Liver (tissue), 9 donors: ENCODE data around the gene TBX6. TPM values are rescaled to one million over a fixed set of nuclear protein-coding genes. Genes with fewer than 3 reads are reported as not detected.

Experiments
- DNase-seq: peaks from one replicate; pipeline ENCODE4 v3.0.0-alpha.2; 2017; ENCODE audit warnings: low spot score
- H3K27ac ChIP-seq, 2 donors: one replicate each; pipeline ENCODE4 v1.7.0; 2013; ENCODE audit warnings: inconsistent platforms in 2 of 2, low read length in 2 of 2, control low read depth in 1 of 2, low read depth in 1 of 2, mild to moderate bottlenecking in 1 of 2
- H3K27me3 ChIP-seq, 4 donors: one replicate each; pipeline versions ENCODE4 v1.6.1 to v1.7.0; 2013; ENCODE audit warnings: low read length in 3 of 4, inconsistent platforms in 1 of 4, mild to moderate bottlenecking in 1 of 4, moderate library complexity in 1 of 4; ENCODE audit not compliant: control insufficient read depth in 4 of 4, insufficient read depth in 4 of 4
- H3K36me3 ChIP-seq, 4 donors: one replicate each; pipeline versions ENCODE4 v1.6.1 to v1.7.0; 2013; ENCODE audit warnings: low read length in 3 of 4, mild to moderate bottlenecking in 3 of 4, low read depth in 1 of 4, moderate library complexity in 1 of 4; ENCODE audit not compliant: control insufficient read depth in 4 of 4, insufficient read depth in 3 of 4
- H3K4me1 ChIP-seq, 4 donors: one replicate each; pipeline versions ENCODE4 v1.6.1 to v1.7.0; 2013; ENCODE audit warnings: low read length in 3 of 4, mild to moderate bottlenecking in 3 of 4, moderate library complexity in 1 of 4; ENCODE audit not compliant: control insufficient read depth in 4 of 4, insufficient read depth in 4 of 4
- H3K4me3 ChIP-seq, 3 donors: one replicate each; pipeline versions ENCODE4 v1.6.1 to v1.7.0; 2013; ENCODE audit warnings: low read length in 3 of 3, control low read depth in 1 of 3, low read depth in 1 of 3, mild to moderate bottlenecking in 1 of 3
- H3K9ac ChIP-seq, 2 donors: one replicate each; pipeline ENCODE4 v1.7.0; 2013; ENCODE audit warnings: low read length in 2 of 2, mild to moderate bottlenecking in 2 of 2, moderate library complexity in 2 of 2, control low read depth in 1 of 2, low read depth in 1 of 2
- H3K9me3 ChIP-seq, 4 donors: one replicate each; pipeline versions ENCODE4 v1.6.1 to v1.7.0; 2013; ENCODE audit warnings: low read length in 3 of 4; ENCODE audit not compliant: control insufficient read depth in 4 of 4
- ATF3 ChIP-seq: IDR thresholded peaks from 2 replicates; pipeline ENCODE4 v1.6.1; 2016; ENCODE audit warnings: antibody characterized with exemption
- CTCF ChIP-seq: fragments of 150-350 bp; IDR thresholded peaks from 2 replicates; pipeline ENCODE4 v1.5.1; 2017; ENCODE audit warnings: improper control_type of control experiment, low read depth, low read length; ENCODE audit not compliant: missing input control
- EGR1 ChIP-seq, 2 donors: IDR thresholded peaks; 2 replicates each; pipeline ENCODE4 v1.6.1; 2016 to 2018; ENCODE audit warnings: antibody characterized with exemption in 2 of 2, low read depth in 2 of 2
- FOXA1 ChIP-seq: IDR thresholded peaks from 2 replicates; pipeline ENCODE4 v1.6.1; 2016; ENCODE audit warnings: antibody characterized with exemption
- FOXA2 ChIP-seq: IDR thresholded peaks from 2 replicates; pipeline ENCODE4 v1.6.1; 2016; ENCODE audit warnings: antibody characterized with exemption
- GABPA ChIP-seq, 2 donors: IDR thresholded peaks in 1 of 2; conservative IDR thresholded peaks in 1 of 2; 2 replicates each; pipeline ENCODE4 v1.6.1; 2016; ENCODE audit warnings: antibody characterized with exemption in 2 of 2, mild to moderate bottlenecking in 1 of 2, moderate library complexity in 1 of 2
- HNF4G ChIP-seq: IDR thresholded peaks from 2 replicates; pipeline ENCODE4 v1.6.1; 2016; ENCODE audit warnings: antibody characterized with exemption
- JUND ChIP-seq, 2 donors: IDR thresholded peaks; 2 replicates each; pipeline ENCODE4 v1.6.1; 2016; ENCODE audit warnings: antibody characterized with exemption in 2 of 2
- NR2F2 ChIP-seq: IDR thresholded peaks from 2 replicates; pipeline ENCODE4 v1.6.1; 2016; ENCODE audit warnings: antibody characterized with exemption
- RAD21 ChIP-seq, 2 donors: IDR thresholded peaks; 2 replicates each; pipeline ENCODE4 v1.6.1; 2016; ENCODE audit warnings: antibody characterized with exemption in 2 of 2, mild to moderate bottlenecking in 2 of 2
- SP1 ChIP-seq: IDR thresholded peaks from 2 replicates; pipeline ENCODE4 v1.6.1; 2018; ENCODE audit warnings: antibody characterized with exemption, mild to moderate bottlenecking
- TAF1 ChIP-seq: conservative IDR thresholded peaks from 2 replicates; pipeline ENCODE4 v1.6.1; 2016; ENCODE audit warnings: antibody characterized with exemption, mild to moderate bottlenecking
- YY1 ChIP-seq: IDR thresholded peaks from 2 replicates; pipeline ENCODE4 v1.6.1; 2016; ENCODE audit warnings: antibody characterized with exemption, mild to moderate bottlenecking
- WGBS: extraction: QIAGEN DNeasy Blood & Tissue Kit; methylation state at CpG from one replicate; pipeline ENCODE4 v1.1.7; 2013; 5-methylcytosine and 5-hydroxymethylcytosine counted together
- polyA plus RNA-seq, 2 donors: library from polyadenylated mRNA; stranded (reverse) in 1 of 2; unstranded in 1 of 2; fragments of 200-250 nt in 1 of 2; fragments of >200 nt in 1 of 2; fragmentation: Nextera tagmentation in 1 of 2; extraction: Ambion mirVana in 1 of 2; gene quantifications; one replicate each; pipeline versions ENCODE4 v1.2.1 to v1.2.3, GENCODE V29; 2013 to 2015
- total RNA-seq, 2 donors: library from RNA; depleted of rRNA; stranded (reverse); fragments of >200 nt; gene quantifications; one replicate each; pipeline ENCODE4 v1.2.3, GENCODE V29; 2014
- TF ChIP-seq, protein P1 (sequence below): IDR thresholded peaks from 2 replicates; pipeline ENCODE4 v1.6.1; 2016; ENCODE audit warnings: antibody characterized with exemption
- donor health status: healthy.
- donor health status: healthy.
- donor health status: healthy.
- donor health status: healthy.
- donor health status: healthy.

Gene TBX6
- total and polyA plus RNA-seq, 4 donors: 0.09 to 0.26 (median 0.18) TPM

GRCh38 chr16:30079480-30079879 is 12.2 kb downstream of the TBX6 start:
- TF ChIP-seq GABPA (IDR thresholded peaks at IDR 0.05 in 1 of 2, conservative IDR thresholded peaks at IDR 0.05 in 1 of 2) (no peak), YY1 (no peak), CTCF (no peak)
- H3K36me3 ChIP-seq: peaks cover 19 to 48% (median 37%) of the 10 kb centered on the region in 4 donors
- WGBS: 93% methylated on average over 7 of the region's 7 CpGs
- no peaks in the 10 kb centered on the region for H3K9me3 ChIP-seq
- H3K4me3 ChIP-seq: no peak overlapping the region
- no peaks in the 10 kb centered on the region for H3K27me3 ChIP-seq
- no peak for DNase-seq
- H3K4me1 ChIP-seq: peaks cover 7 to 44% (median 27%) of the 10 kb centered on the region in 4 donors
- H3K27ac ChIP-seq: no peak overlapping the region
- no peak overlapping the region for H3K9ac ChIP-seq

GRCh38 chr16:30078744-30079143 is 13.0 kb downstream of the TBX6 start:
- peaks cover 7 to 44% (median 27%) of the 10 kb centered on the region in 4 donors for H3K4me1 ChIP-seq
- H3K4me3 ChIP-seq: no peak overlapping the region
- WGBS: 90% methylated on average over 7 of the region's 7 CpGs
- peaks cover 14 to 41% (median 31%) of the 10 kb centered on the region in 4 donors for H3K36me3 ChIP-seq
- DNase-seq: no peak
- no peak for TF ChIP-seq EGR1 (IDR thresholded peaks at IDR 0.05; ENCODE audit: low read depth in 2 of 2)
- TF ChIP-seq TAF1: no peak
- TF ChIP-seq HNF4G: no peak
- TF ChIP-seq YY1: no peak
- no peaks in the 10 kb centered on the region for H3K9me3 ChIP-seq
- H3K27me3 ChIP-seq: no peaks in the 10 kb centered on the region
- H3K27ac ChIP-seq: no peak overlapping the region
- no peak overlapping the region for H3K9ac ChIP-seq

DNA sequence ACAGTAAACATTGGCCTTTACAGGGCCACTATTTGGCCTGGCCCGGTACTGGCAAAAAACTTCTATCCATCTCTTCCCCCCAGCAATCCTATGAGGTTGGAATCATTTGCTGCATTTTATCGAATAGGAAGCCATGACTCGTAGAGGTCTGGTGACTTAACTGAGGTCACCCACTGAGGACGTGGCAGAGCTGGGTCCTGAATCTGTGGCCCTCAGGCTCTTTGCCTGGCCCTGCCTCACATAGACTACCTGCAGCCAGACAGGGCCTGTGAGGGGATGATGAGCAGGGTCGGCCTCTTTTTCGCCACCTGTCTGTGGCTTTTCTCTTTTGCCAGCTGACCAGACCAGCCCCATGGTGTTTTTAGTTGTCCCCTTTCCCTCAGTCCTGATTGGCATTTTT is 14.1 kb downstream of the TBX6 start:
- Histone ChIP-seq H3K36me3 (peaks cover 4 to 31% (median 20%) of the 10 kb centered on the region in 4 donors), H3K27ac (no peak overlapping the region), H3K9me3 (no peaks in the 10 kb centered on the region), H3K27me3 (no peaks in the 10 kb centered on the region), H3K4me1 (peaks cover 7 to 44% (median 27%) of the 10 kb centered on the region in 4 donors), H3K4me3 (no peak overlapping the region), H3K9ac (peak overlapping the region in 1 of 2 donors; percentile 5)
- TF ChIP-seq SP1 (no peak), FOXA2 (no peak), HNF4G (no peak), FOXA1 (no peak), YY1 (no peak), TAF1 (no peak), JUND (IDR thresholded peaks at IDR 0.05) (no peak), NR2F2 (no peak), RAD21 (IDR thresholded peaks at IDR 0.05) (no peak), ATF3 (no peak), CTCF (no peak)
- TF ChIP-seq, protein P1, sequence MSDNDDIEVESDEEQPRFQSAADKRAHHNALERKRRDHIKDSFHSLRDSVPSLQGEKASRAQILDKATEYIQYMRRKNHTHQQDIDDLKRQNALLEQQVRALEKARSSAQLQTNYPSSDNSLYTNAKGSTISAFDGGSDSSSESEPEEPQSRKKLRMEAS: no peak
- WGBS: 82% methylated on average over 6 of the region's 6 CpGs
- no peak for DNase-seq
